DMS153 treated with DMSO at 0.1 percent for 48 hours (cell line): ENCODE results near the gene RAB11FIP3.
"Not testable (repeated sequence)": the region's sequence is repeated elsewhere in the genome, so short reads cannot be mapped to it uniquely, and the experiment has no call there.

Experiments
- DNase-seq: peaks from one replicate; lab custom pipeline; 2025; ENCODE audit not compliant: unreplicated experiment; lab: John Stamatoyannopoulos, UW

The RAB11FIP3 gene

GRCh38 chr16:492211-492875 is 66.9 kb downstream of the RAB11FIP3 start:
- no peak for DNase-seq

GRCh38 chr16:494676-495075 is 69.2 kb downstream of the RAB11FIP3 start:
- DNase-seq = not testable (repeated sequence)

DNA sequence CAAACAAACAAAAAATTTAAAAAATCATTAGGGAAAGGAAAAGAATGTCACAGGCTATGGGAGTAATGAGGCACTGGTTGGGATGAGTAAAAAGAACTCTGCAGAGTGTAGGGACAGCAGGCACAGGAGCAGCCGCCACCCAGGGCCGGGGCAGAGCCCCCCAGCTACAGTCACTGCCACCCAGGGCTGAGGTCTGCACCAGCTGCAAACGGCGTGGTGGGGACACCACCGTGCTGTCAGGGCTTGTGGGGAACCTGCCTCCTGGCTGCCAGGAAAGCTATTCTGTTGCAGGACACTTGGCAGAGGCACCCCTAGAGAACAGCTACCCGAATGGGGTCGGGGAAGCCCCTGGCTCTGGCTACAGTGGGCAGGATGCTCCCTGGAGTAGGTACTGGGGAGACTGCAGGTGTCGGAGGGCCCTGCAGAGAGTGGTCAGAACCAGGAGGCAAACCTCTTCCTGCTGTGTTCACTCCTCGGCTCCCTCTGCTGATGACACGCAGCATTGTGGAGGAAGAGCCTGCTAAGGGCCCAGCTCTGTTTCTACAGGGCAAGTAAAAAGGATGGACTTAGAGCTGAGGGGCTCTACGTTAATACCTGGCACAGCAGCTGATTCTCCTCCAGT is 69.8 kb downstream of the RAB11FIP3 start:
- DNase-seq = peak; percentile 23

DNA sequence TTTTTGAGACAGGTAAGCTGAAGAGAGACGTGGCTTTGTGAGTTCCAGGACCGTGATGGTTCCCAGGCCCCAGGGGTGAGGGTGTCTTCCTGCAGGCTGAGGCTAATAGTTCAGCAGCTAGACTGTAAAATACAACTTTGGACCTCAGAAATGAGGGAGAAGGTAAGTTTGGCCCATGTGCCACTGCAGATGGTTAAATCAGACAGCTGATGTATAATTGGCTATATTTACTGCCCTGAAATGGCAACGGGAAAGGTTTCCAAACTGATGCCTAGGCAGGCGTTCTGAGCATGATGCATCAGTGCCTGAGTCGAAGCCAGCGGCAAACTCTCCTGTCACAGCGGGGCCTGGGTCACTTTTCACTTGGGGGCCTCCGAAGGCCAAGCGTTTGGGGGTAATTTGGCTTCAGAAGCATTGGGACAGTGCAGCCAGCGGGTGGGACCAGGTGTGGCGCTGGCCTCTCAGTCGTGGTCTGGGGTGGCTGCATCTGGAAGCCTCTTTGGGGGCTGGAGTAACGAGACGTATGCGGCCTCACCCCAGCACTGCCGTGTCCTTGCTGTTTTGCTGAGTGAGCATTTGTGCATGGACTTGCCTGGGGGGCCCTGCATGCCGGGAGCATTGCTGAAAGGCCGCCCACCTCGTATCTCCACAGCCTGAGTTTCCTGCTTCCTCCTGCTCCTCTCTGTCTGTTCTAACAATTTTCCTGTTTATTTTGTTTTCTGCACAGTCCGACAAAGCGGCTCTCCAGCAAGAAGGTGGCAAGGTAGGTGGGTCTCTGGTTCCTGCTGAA is 70.8 kb downstream of the RAB11FIP3 start:
- DNase-seq = no peak

DNA sequence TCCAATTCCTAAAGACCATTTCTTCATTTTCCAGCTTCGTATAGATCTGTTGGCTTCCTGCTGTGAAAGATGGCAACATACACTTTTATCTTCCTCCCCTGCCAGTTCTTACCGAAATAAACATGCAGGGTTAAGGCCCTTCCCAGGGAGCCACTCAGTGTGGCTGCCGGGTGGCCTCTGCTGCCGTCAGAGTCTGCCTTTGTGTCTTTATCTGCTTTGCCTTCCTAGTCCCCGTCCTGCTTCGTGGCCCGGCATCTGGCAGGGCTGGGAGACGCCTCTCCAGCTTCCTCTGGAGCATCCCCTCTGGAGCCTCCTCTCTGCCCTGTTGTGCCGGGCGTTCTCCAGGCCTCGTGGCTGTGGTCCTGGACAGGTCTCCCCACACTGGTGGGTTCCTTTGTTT is 71.8 kb downstream of the RAB11FIP3 start:
- DNase-seq = no peak

DNA sequence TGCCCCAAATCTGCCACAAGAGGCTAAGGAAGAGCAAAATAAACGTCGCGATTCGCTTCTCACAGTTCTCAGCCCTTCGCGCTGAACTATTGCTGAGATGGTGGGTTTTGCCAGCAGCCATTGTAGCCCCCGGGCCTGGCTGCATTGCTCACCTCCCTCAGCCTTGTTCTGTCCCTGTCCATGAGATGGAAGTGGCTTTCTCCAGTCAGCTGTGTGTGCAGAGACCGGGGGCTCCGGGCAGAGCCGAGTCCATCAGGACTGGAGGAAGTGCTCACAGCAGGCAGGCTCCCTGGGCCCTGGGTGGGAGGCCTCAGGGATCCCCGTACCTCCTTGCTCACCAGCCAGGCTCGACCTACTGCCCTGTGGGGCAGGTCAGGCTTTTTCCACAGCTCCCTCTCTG is 74.5 kb downstream of the RAB11FIP3 start:
- DNase-seq = no peak

GRCh38 chr16:500709-501108 is 75.3 kb downstream of the RAB11FIP3 start:
- DNase-seq = no peak

GRCh38 chr16:502179-502943 is 76.9 kb downstream of the RAB11FIP3 start:
- no peak for DNase-seq

DNA sequence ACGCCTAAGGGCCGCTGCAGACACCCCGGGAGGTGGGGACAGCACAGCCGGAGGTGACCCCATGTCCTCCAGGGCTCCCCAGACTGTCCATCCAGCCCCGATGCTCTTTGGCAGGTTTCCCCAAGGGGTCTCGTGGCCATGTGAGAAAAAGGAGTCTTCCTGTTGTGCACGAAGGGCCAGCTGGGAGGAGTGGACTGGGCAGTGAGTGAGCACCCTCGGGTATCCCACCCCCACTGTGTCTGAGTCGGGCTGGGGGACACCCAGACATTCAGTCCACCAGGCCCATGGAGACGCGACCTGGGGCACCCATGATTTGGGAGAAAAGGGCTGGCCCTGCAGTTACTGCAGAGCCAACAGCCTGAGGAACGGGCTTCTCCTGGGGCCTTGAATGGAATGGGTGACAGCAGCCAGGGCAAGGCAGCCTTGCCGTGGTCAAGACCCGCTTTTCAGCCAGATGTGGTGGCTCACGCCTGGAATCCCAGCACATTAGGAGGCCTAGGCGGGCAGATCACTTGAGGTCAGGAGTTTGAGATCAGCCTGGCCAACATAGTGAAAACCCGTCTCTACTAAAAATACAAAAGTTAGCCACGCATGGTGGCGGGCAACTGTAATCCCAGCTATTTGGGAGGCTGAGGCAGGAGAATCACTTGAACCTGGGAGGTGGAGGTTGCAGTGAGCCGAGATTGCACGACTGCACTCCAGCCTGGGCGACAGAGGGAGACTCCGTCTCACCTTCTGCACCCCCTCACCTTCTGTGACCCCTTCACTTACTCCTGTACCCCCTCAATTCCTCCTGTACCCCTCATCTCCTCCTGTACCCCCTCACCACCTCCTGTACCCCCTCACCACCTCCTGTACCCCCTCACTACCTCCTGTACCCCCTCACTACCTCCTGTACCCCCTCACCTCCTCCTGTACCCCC is 78.0 kb downstream of the RAB11FIP3 start:
- DNase-seq = no peak

DNA sequence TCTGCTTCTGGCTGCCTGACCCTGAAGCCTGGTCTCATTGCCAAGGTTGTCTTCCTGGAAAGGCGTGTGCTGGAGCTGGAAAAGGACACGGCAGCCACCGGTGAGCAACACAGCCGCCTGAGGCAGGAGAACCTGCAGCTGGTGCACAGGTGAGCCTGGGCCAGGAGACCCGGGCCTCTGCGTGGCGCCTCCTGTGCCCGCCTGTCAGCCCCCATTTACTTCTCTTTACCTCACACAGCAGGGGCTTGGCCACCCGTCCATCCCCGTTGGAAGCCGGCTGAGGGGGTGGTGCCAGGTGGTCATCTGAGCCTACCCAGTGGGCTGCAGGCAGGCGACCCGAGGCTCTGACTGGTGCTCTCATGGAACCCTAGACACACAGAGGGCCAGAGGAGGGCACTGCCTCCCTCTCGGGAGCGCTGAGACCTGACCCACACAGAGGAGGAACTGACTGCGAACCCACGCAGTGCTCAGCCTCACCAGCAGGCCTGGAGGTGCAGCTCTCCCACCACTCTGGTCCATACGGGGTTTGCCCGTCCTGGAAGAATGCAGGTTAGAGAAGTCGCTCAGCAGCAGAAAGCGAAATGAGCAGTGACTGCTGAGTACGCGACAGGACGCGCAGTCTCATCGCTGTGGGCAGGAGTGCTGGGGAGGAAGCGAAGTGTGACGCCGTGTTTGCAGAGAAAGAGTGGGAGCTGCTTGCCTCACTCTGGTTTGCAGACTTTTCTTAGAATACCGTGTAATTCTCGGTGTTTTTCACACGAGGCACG is 80.2 kb downstream of the RAB11FIP3 start:
- no peak for DNase-seq

- DNase-seq = no peak
These were observed 80.7 kb downstream of the RAB11FIP3 start for GRCh38 chr16:506246-506546.

- not testable (repeated sequence) for DNase-seq
These were observed 82.1 kb downstream of the RAB11FIP3 start for GRCh38 chr16:507527-507926.

GRCh38 chr16:507996-508395 is 82.5 kb downstream of the RAB11FIP3 start:
- DNase-seq = no peak

DNA sequence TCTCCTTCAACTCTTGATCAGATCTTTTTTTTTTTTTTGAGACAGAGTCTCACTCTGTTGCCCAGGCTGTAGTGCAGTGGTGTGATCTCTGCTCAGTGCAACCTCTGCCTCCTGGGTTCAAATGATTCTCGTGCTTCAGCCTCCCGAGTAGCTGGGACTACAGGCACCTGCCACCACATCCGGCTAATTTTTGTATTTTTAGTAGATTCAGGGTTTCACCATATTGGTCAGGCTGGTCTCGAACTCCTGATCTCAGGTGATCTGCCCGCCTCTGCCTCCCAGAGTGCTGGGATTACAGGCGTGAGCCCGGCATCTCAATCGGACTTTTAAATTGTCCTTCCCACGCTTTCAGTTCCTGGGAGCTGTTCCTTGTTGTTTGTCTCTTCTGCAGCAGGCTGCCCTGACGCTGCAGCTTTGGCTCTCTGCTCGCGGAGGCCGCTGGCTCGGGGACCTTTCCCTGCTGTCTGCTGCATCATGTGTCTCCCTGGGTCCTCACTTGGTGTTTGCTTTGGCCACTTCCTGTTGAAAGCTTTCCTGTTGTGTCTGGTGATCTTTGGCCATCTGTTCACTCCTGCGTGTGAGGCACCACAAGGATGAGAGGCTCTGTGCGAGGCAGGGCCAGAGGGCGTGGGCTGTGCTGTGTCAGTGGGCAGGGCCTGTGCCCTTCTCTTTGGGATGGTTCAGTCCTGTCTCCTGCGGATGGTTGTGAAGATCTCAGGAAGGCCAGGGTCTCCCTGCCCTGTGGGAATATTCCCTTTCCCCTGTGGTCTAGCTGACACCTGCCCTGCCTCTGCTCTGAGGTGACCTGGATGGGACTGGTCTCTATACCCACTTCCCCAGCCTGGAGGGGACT is 83.7 kb downstream of the RAB11FIP3 start:
- no peak for DNase-seq

- no peak for DNase-seq
These were observed 84.8 kb downstream of the RAB11FIP3 start for GRCh38 chr16:510066-510825.

- no peak for DNase-seq
These were observed 87.4 kb downstream of the RAB11FIP3 start for GRCh38 chr16:512802-513201.

GRCh38 chr16:513950-514349 is 88.5 kb downstream of the RAB11FIP3 start:
- DNase-seq = no peak
